Dermis blood vessel endothelial cell (primary cell): ENCODE measurements around the gene PDE6A. TPM values are rescaled to one million over a fixed set of nuclear protein-coding genes. Genes with fewer than 3 reads are reported as not detected.

Source experiments
- DNase-seq: peaks from one replicate; pipeline ENCODE4 v3.0.0; 2010
- total RNA-seq: library from RNA; depleted of rRNA; stranded (reverse); fragments of >200 nt; gene quantifications from 2 replicates; pipeline ENCODE4 v1.2.3, GENCODE V29; 2014

The PDE6A gene
- total RNA-seq, 1 donor from 2014 or later = not detected

GRCh38 chr5:149924486-149924885 is 20.1 kb downstream of the PDE6A start:
- no peak for DNase-seq

DNA sequence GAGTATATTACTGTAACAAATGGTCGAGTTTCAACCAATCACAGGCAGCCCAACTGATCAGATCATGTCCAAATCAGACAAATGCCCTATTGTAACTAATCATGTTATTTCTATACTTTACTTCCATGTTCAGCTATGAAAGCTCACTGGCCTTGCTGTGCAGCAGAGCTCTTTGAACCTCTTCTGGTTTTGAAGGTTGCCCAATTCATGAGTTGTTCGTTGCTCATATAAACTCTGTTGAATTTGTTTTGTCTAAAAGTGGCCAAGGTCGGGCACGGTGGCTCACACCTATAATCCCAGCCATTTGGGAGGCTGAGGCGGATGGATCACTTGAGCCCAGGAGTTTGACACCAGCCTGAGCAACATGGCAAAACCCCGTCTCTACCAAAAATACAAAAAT is 21.6 kb downstream of the PDE6A start:
- DNase-seq = no peak

DNA sequence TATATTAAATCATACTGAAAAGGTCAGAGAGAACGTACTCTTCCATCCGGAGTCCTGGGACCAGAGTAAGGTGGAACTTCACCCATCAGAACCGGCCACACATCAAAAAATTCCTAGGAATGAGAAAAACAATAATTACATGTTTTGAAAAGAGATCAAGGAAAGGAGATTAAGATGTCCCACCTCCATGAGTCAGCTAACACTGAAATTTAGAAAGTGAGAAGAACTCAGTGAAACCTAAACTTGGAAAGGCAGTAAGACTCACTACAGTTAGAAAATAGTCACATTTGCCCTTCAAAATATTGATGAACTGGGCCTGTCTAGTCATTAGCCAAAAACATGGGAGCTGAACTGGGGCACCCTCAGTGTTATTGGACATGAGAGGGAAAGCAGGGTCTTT is 23.0 kb downstream of the PDE6A start:
- no peak for DNase-seq

- DNase-seq = peak; percentile 29
Observed at GRCh38 chr5:149917073-149917676, 27.4 kb downstream of the PDE6A start.

DNA sequence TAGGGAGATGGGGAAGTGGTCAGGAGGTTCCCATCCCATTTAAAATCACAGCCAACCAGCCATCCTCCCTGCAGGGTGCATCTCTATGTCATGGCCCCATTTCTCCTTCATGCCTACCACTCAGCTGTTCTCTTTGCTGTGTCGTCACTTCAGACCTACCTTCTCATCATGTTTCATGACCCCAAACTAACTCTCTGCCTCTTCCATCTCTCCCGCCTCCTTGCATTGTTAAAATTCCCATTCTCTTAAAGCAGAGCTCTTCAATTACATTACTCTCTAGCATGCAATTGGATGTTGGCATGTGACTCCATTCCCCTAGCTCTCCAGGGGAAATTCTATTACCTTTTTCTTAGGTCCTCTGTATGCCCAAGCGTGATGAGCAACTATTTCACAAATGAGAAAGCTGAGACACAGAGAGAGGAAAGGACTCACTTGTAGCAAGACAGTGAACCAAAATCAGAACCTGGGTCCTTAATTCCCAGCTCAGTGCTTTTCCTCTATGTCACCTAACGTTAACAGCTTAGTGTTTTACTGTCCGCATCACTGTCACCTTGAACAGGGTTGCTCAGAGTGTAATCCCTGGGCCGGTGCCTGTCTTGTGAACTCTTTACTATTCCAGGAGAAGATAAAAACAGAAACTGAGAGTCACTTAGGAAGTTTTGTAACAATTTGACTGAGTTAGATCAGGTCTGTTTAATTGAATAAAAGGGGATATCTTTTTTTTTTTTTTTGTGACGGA is 28.1 kb downstream of the PDE6A start:
- no peak for DNase-seq

DNA sequence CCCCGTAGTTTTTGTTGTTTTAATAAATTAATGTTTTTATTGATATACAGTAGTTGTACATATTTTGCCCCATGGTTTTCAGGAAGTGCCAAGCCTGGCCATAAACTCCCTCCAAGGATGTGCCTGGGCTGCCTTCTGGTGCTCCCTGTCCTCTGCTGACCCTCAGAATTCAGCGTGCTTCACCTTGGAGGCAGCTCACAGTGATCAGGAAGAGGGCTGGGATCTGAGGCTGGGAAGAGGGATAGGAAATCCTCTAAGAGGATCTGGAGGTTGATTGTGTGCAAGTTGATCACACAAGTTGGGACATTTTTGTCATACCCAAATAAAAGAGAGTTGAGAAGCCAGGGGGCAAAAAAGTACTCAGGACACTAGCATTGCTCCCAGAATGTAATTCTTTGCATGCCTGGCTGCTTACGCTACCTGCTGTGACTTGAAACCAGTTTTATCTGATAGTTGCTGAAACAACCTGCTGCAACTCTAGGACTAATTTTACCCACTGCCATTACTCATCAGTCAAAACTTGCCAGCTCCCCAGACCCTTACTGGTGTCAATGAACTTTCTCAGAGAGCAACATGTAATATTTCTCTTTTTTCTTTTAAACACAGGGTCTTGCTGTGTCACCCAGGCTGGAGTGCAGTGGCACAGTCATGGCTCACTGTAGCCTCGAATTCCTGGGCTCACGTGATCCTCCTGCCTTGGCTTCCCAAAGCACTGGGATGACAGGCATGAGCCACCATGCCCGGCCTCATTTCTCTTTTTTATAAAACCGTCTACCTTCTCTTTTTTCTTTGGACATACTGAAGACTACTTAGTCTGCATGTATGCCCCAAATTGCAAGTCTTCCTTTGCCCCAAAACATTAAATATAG is 29.0 kb downstream of the PDE6A start:
- no peak for DNase-seq

GRCh38 chr5:149913436-149914419 is 30.9 kb downstream of the PDE6A start:
- peak; percentile 65 for DNase-seq

GRCh38 chr5:149912226-149912871 is 32.2 kb downstream of the PDE6A start:
- DNase-seq = no peak

- no peak for DNase-seq
Observed at GRCh38 chr5:149911031-149911430, 33.6 kb downstream of the PDE6A start.

- DNase-seq = no peak
Observed at GRCh38 chr5:149907828-149908227, 36.8 kb downstream of the PDE6A start.

DNA sequence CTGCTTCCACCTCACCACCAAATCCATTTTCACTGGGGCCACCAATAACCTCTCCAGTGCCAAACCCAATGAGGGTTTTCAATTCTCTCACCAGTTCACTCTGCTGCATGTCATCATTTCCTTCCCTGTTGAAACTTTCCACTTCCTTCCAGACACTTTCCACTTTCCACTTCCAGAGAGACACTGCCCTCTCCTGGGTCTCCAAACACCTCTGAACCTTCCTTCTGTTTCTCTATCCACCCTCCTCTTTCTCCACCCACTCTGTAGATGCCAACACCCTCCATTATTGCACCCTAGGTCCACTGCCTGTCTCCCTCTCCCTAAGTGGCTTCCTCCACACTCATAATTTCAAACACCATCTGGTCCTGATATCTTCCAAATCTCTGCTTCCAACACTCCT is 39.6 kb downstream of the PDE6A start:
- no peak for DNase-seq

DNA sequence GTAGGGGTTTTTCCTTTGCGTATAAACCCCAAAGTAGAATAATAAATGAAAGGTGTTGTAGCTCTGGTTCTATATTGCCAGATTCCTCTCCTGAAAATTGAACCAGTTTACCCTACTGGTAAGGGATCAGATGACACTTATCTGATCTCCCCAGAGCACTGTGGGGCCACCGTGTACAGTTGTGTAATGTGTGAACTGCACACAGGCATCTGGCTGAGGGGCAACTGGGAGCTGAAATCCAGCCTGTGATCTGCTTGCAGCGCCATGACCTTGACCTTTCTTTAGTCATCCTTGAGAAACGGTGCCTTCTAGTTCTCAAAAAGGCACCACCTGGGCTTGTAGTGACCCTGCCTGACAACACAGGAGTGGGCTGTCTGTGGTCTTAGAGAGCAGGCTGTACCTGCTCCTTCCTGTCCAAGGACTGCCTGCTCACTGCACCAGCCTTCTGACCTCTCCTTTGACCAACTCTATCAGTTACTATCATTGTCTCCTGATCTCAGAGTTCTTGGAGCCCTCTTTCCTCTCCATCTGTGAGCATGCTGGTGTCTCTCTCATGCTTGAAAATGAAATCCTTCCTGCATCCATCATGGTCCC is 40.2 kb downstream of the PDE6A start:
- DNase-seq = no peak

DNA sequence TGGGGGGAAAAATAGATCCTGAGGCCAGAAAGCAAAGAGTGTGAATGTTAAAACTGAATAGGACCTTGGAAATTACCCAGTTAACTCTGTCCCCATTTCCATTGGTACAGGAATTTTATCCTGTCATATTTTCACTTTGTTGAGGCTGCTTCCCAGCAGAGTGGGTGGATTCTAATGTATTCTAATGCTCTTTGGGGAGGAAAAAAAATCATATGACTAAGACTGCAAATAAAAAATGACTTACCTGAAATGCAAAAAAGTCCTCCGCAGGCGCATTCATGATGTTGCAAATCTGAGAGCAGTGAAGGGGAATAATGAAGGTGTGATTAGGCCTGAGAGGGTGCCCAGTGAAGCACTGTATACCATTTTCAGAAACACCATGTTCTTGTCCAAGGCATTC is 41.2 kb downstream of the PDE6A start:
- no peak for DNase-seq

DNA sequence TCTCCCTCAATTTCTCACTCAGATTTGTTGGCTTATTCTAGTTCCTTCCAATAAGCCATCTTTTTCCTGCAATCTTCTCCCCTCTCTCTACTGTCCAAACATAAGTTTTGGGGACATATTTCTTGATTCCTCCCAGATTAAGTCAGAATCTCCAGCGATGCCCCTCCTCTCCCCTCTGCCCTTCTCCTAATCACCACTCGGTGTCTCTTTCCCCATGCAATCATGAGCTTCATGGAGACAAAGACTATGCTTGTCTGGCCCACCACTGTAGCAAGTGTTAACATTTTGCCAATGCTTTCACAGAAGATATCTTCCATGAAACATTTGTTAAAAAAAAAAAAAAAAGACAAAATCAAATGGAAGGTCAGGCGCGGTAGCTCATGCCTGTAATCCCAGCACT is 42.4 kb downstream of the PDE6A start:
- peak; percentile 34 for DNase-seq

- DNase-seq = no peak
Observed at GRCh38 chr5:149901511-149901910, 43.1 kb downstream of the PDE6A start.

- DNase-seq = no peak
Observed at GRCh38 chr5:149900390-149900789, 44.2 kb downstream of the PDE6A start.

DNA sequence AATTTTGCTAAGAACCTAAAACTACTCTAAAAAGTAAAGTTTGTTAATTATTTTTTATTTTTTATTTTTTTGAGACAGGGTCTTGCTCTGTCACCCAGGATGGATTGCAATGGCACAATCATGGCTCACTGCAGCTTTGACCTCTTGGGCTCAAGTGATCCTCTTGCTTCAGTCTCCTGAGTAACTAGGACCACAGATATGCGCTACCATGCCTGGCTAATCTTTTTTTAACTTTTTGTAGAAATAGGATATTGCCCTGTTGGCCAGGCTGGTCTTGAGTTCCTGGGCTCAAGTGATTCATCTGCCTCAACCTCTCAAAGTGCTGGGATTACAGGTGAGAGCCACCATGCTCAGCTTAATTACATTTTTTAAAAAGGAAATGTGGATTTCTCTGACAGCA is 45.8 kb downstream of the PDE6A start:
- DNase-seq = no peak

- no peak for DNase-seq
Observed at GRCh38 chr5:149895416-149896345, 48.9 kb downstream of the PDE6A start.

GRCh38 chr5:149894237-149894636 is 50.4 kb downstream of the PDE6A start:
- DNase-seq = no peak

GRCh38 chr5:149893403-149893931 is 51.1 kb downstream of the PDE6A start:
- DNase-seq = no peak
